SK-N-SH treated with all-trans-retinoic acid at 6 μM for 48 hours (cell line): ENCODE data around the gene CLCNKA.

Experiments used
- ATAC-seq: fragments of 200-7000 bp; cut with Tn5 transposase; 3 replicates; pipeline ENCODE4 v1.9.1; 2020; ENCODE audit warnings: mild to moderate bottlenecking, moderate library complexity
- CSDC2 ChIP-seq: fragments of 250-450 bp; sonication (Bioruptor Pico); IDR thresholded peaks from 2 replicates; pipeline ENCODE4 v1.5.0; 2020; ENCODE audit warnings: mild to moderate bottlenecking, moderate library complexity
- ESRRG ChIP-seq: fragments of 250-450 bp; sonication (Bioruptor Pico); IDR thresholded peaks from 2 replicates; pipeline ENCODE4 v1.6.1; 2021; ENCODE audit warnings: mild to moderate bottlenecking
- GLIS3 ChIP-seq: fragments of 250-450 bp; sonication (Bioruptor Pico); IDR thresholded peaks from 2 replicates; pipeline ENCODE4 v1.5.0; 2020; ENCODE audit warnings: mild to moderate bottlenecking, moderate library complexity
- ISL1 ChIP-seq: fragments of 250-450 bp; sonication (Bioruptor Pico); IDR thresholded peaks from 2 replicates; pipeline ENCODE4 v2.1.2; 2022; ENCODE audit warnings: mild to moderate bottlenecking, moderate library complexity
- OSR1 ChIP-seq: fragments of 250-450 bp; sonication (Bioruptor Pico); IDR thresholded peaks from 2 replicates; pipeline ENCODE4 v1.8.0; 2022; ENCODE audit warnings: moderate library complexity, mild to moderate bottlenecking, inconsistent platforms
- POU6F1 ChIP-seq: fragments of 250-450 bp; sonication (Bioruptor Pico); IDR thresholded peaks from 2 replicates; pipeline ENCODE4 v1.8.0; 2021; ENCODE audit warnings: low read depth, mild to moderate bottlenecking, moderate library complexity, borderline replicate concordance
- PPARA ChIP-seq: fragments of 250-450 bp; sonication (Bioruptor Pico); IDR thresholded peaks from 2 replicates; pipeline ENCODE4 v1.5.0; 2020; ENCODE audit warnings: mild to moderate bottlenecking, borderline replicate concordance
- RARB ChIP-seq: fragments of 250-450 bp; sonication (Bioruptor Pico); IDR thresholded peaks from 2 replicates; pipeline ENCODE4 v1.8.0; 2021; ENCODE audit warnings: mild to moderate bottlenecking, moderate library complexity
- SNAI2 ChIP-seq: fragments of 250-450 bp; sonication (Bioruptor Pico); IDR thresholded peaks from 2 replicates; pipeline ENCODE4 v1.5.0; 2020; ENCODE audit warnings: mild to moderate bottlenecking, moderate library complexity
- TCF4 ChIP-seq: fragments of 250-450 bp; sonication (Bioruptor Pico); IDR thresholded peaks from 2 replicates; pipeline ENCODE4 v1.8.0; 2021; ENCODE audit warnings: mild to moderate bottlenecking, moderate library complexity, borderline replicate concordance
- TOX ChIP-seq: fragments of 250-450 bp; sonication (Bioruptor Pico); IDR thresholded peaks from 2 replicates; pipeline ENCODE4 v1.8.0; 2021; ENCODE audit warnings: mild to moderate bottlenecking, moderate library complexity, borderline replicate concordance
- ZC3H10 ChIP-seq: fragments of 250-450 bp; sonication (Bioruptor Pico); IDR thresholded peaks from 2 replicates; pipeline ENCODE4 v1.5.1; 2021; ENCODE audit warnings: mild to moderate bottlenecking, moderate library complexity
- ZFP30 ChIP-seq: fragments of 450-650 bp; formaldehyde crosslinking; IDR thresholded peaks from 2 replicates; pipeline ENCODE4 v1.5.0; 2022; ENCODE audit warnings: mild to moderate bottlenecking, moderate library complexity
- ZNF565 ChIP-seq: fragments of 450-650 bp; formaldehyde crosslinking; conservative IDR thresholded peaks from 2 replicates; pipeline ENCODE4 v1.5.0; 2020; ENCODE audit warnings: low read depth, mild to moderate bottlenecking, moderate library complexity
- ZNF70 ChIP-seq: fragments of 450-650 bp; formaldehyde crosslinking; IDR thresholded peaks from 2 replicates; pipeline ENCODE4 v1.5.0; 2020; ENCODE audit warnings: mild to moderate bottlenecking, moderate library complexity
- ZNF8 ChIP-seq: fragments of 450-650 bp; formaldehyde crosslinking; IDR thresholded peaks from 2 replicates; pipeline ENCODE4 v1.5.0; 2020; ENCODE audit warnings: mild to moderate bottlenecking, moderate library complexity
- TF ChIP-seq, protein P1 (sequence below): fragments of 250-450 bp; sonication (Bioruptor Pico); IDR thresholded peaks from 2 replicates; pipeline ENCODE4 v1.5.0; 2020; ENCODE audit warnings: mild to moderate bottlenecking, moderate library complexity

The CLCNKA gene

GRCh38 chr1:16012590-16013219, 9.1 kb upstream of the CLCNKA start:
- no peak for ATAC-seq
- TF ChIP-seq ZC3H10 (CRISPR knock-in tag) (no peak), CSDC2 (CRISPR knock-in tag) (no peak), SNAI2 (no peak), GLIS3 (CRISPR knock-in tag) (no peak), OSR1 (CRISPR knock-in tag) (no peak)

GRCh38 chr1:16013220-16013907, 8.5 kb upstream of the CLCNKA start:
- no peak for ATAC-seq
- TF ChIP-seq CSDC2 (CRISPR knock-in tag) (no peak), ZC3H10 (CRISPR knock-in tag) (no peak), ZNF70 (CRISPR knock-in tag) (no peak), ZFP30 (CRISPR knock-in tag) (no peak), OSR1 (CRISPR knock-in tag) (no peak), ZNF565 (no peak)
- TF ChIP-seq, protein P1, sequence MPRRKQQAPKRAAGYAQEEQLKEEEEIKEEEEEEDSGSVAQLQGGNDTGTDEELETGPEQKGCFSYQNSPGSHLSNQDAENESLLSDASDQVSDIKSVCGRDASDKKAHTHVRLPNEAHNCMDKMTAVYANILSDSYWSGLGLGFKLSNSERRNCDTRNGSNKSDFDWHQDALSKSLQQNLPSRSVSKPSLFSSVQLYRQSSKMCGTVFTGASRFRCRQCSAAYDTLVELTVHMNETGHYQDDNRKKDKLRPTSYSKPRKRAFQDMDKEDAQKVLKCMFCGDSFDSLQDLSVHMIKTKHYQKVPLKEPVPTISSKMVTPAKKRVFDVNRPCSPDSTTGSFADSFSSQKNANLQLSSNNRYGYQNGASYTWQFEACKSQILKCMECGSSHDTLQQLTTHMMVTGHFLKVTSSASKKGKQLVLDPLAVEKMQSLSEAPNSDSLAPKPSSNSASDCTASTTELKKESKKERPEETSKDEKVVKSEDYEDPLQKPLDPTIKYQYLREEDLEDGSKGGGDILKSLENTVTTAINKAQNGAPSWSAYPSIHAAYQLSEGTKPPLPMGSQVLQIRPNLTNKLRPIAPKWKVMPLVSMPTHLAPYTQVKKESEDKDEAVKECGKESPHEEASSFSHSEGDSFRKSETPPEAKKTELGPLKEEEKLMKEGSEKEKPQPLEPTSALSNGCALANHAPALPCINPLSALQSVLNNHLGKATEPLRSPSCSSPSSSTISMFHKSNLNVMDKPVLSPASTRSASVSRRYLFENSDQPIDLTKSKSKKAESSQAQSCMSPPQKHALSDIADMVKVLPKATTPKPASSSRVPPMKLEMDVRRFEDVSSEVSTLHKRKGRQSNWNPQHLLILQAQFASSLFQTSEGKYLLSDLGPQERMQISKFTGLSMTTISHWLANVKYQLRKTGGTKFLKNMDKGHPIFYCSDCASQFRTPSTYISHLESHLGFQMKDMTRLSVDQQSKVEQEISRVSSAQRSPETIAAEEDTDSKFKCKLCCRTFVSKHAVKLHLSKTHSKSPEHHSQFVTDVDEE: no peak
- TF ChIP-seq, all 23 proteins: peak for 0

- no peak for ATAC-seq
- TF ChIP-seq ESRRG: no peak
- TF ChIP-seq, protein P1: no peak
Measured at GRCh38 chr1:16013908-16014258, 8.0 kb upstream of the CLCNKA start.

DNA sequence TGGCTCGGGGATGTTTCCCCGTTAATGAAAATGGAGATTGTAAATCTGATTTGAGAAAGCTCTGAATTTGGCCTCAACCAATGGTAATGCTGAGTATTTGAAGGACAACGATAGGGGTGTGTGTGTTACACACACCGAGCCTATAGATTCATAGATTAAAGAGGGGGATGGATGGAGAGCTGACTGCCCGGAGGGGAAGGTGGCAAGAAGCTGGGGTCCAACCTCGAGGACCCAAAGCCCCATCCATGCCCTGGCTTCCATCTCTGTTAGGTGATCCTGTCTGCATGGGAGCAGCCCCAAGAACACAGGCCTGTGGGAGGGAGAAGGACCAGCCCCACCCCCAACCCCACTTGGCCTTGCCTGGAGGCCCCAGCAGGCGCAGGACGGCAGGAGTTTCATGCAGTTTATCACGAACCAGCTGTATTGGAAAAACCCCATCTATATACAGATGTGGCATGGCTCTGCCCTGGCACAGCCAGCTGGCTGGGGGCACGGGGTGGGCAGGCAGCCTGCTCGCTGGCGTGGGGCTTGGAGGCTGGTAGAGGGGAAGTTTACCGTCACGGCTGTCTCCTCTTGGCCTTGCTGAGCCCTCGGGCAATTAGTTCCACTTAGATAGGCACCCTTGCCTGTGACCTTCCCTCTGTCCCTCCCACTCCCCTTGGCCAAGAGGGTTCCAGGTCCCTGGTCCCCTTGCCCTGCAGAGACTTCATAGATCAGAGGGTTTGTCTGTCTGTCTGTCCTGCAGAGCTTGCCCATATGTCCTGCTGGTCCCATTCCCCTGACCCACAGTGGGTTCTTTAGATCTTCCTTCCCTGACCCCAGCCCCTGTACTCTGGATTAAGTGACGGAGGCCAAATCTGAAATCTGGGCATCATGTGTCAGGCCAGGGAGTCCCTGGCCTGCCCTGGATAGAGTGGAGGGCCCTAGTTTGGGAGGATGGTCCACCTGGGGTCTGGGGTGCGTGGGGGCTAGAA, 7.0 kb upstream of the CLCNKA start:
- TF ChIP-seq ZFP30 (CRISPR knock-in tag): no peak
- no peak for TF ChIP-seq POU6F1
- no peak for TF ChIP-seq ZNF8 (CRISPR knock-in tag)
- no peak for TF ChIP-seq SNAI2
- no peak for TF ChIP-seq ZC3H10 (CRISPR knock-in tag)
- no peak for TF ChIP-seq RARB (CRISPR knock-in tag)
- ATAC-seq: no peak

DNA sequence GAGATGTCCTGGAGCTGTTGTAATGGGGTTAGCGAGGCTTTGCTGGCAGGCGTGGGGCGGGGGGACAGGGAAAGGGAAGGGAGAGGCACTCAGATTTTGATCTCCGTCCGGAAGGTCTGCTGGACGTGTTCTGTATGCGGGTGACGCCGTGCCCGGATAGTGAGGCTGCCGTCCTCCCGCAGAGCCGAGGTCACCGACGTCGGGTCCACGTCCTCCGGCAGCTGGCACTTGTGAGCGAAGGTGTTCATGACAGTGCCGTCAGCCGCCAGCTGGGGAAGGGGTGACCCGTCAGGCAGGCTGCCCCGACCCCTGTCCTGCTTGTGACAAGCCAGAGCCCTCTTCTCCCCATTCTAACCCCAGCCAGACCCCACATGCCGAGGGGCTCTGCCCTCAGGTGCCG, 6.3 kb upstream of the CLCNKA start:
- no peak for ATAC-seq
- TF ChIP-seq TCF4 (no peak), ISL1 (no peak), ZNF8 (CRISPR knock-in tag) (no peak), RARB (CRISPR knock-in tag) (no peak), CSDC2 (CRISPR knock-in tag) (no peak), ZNF70 (CRISPR knock-in tag) (no peak), PPARA (CRISPR knock-in tag) (no peak), ZNF565 (no peak), POU6F1 (no peak), ZC3H10 (CRISPR knock-in tag) (no peak), TOX (CRISPR knock-in tag) (no peak)
- TF ChIP-seq, protein P1: no peak
